GM21447 (cell line): ENCODE measurements around the gene SBNO2.
"Not testable (repeated sequence)": the region's sequence is repeated elsewhere in the genome, so short reads cannot be mapped to it uniquely, and the experiment has no call there.

Source experiments
- ATAC-seq: cut with Tn5 transposase; IDR thresholded peaks from one replicate; pipeline ENCODE4 v1.9.1; 2021; ENCODE audit not compliant: unreplicated experiment

The SBNO2 gene

GRCh38 chr19:1139126-1139525 is 34.9 kb downstream of the SBNO2 start:
- no peak for ATAC-seq

GRCh38 chr19:1138121-1138520 is 35.9 kb downstream of the SBNO2 start:
- no peak for ATAC-seq

- ATAC-seq = no peak
Observed at GRCh38 chr19:1136621-1137317, 37.3 kb downstream of the SBNO2 start.

GRCh38 chr19:1136201-1136600 is 37.9 kb downstream of the SBNO2 start:
- ATAC-seq = no peak

- ATAC-seq = no peak
Observed at GRCh38 chr19:1135454-1135853, 38.6 kb downstream of the SBNO2 start.

- no peak for ATAC-seq
Observed at GRCh38 chr19:1134431-1134830, 39.6 kb downstream of the SBNO2 start.

- no peak for ATAC-seq
Observed at GRCh38 chr19:1133471-1133929, 40.6 kb downstream of the SBNO2 start.

- ATAC-seq = no peak
Observed at GRCh38 chr19:1132552-1133383, 41.3 kb downstream of the SBNO2 start.

- no peak for ATAC-seq
Observed at GRCh38 chr19:1131718-1132551, 42.1 kb downstream of the SBNO2 start.

GRCh38 chr19:1130771-1131717 is 43.0 kb downstream of the SBNO2 start:
- ATAC-seq = no peak

GRCh38 chr19:1129535-1129934 is 44.5 kb downstream of the SBNO2 start:
- no peak for ATAC-seq

GRCh38 chr19:1129084-1129483 is 45.0 kb downstream of the SBNO2 start:
- not testable (repeated sequence) for ATAC-seq

- ATAC-seq = no peak
Observed at GRCh38 chr19:1128106-1128505, 46.0 kb downstream of the SBNO2 start.

- no peak for ATAC-seq
Observed at GRCh38 chr19:1126984-1127760, 46.9 kb downstream of the SBNO2 start.

- no peak for ATAC-seq
Observed at GRCh38 chr19:1125601-1126467, 48.2 kb downstream of the SBNO2 start.

GRCh38 chr19:1123885-1124677 is 50.0 kb downstream of the SBNO2 start:
- no peak for ATAC-seq

- no peak for ATAC-seq
Observed at GRCh38 chr19:1123381-1123780, 50.7 kb downstream of the SBNO2 start.

- ATAC-seq = no peak
Observed at GRCh38 chr19:1122972-1123363, 51.1 kb downstream of the SBNO2 start.
